ENCODE results near the gene DDX56.
"Not testable (repeated sequence)": the region's sequence is repeated elsewhere in the genome, so short reads cannot be mapped to it uniquely, and the experiment has no call there.

The DDX56 gene, protein sequence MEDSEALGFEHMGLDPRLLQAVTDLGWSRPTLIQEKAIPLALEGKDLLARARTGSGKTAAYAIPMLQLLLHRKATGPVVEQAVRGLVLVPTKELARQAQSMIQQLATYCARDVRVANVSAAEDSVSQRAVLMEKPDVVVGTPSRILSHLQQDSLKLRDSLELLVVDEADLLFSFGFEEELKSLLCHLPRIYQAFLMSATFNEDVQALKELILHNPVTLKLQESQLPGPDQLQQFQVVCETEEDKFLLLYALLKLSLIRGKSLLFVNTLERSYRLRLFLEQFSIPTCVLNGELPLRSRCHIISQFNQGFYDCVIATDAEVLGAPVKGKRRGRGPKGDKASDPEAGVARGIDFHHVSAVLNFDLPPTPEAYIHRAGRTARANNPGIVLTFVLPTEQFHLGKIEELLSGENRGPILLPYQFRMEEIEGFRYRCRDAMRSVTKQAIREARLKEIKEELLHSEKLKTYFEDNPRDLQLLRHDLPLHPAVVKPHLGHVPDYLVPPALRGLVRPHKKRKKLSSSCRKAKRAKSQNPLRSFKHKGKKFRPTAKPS

DNA sequence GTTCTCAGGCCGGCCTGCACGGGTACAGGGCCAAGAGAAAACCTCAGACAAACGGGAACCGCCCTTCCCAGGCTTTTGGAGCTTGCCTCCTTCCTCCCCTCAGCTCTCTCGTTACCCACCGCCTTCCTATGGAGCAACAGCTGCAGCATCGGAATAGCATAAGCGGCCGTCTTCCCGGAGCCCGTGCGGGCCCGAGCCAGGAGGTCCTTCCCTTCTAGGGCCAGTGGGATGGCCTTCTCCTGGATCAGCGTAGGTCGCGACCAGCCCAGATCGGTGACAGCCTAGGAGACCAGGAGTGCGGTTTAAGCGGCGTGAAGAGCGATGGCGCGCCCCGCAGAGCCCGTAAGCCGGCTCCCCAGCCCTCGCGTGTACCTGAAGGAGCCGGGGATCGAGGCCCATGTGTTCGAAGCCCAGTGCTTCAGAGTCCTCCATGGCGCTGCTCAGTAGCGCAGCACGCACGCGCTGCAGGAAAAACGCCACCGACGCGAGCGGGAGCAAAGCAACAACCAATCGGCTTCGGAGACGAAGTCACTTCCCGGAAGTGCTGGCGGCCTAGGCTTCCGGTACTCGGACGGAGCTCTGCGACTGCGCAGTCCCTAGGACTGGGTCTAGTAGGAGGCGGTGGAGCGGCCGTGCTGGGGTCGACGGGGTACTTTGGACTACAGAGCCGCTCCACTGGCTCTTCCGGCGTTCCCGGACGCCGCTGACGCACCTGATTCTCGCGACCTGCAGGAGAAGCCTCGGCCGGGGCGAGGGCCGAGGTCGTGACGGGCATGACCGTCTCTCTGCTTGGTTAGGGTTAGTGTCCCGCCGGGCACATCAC is at the start of gene DDX56:
DDX56 (minus strand) TSS at position 445 of the 823 bp plus-strand sequence; CDS start at position 432, 13 bp downstream.
- peak; percentile 82 to 85 for DNase-seq

DNA sequence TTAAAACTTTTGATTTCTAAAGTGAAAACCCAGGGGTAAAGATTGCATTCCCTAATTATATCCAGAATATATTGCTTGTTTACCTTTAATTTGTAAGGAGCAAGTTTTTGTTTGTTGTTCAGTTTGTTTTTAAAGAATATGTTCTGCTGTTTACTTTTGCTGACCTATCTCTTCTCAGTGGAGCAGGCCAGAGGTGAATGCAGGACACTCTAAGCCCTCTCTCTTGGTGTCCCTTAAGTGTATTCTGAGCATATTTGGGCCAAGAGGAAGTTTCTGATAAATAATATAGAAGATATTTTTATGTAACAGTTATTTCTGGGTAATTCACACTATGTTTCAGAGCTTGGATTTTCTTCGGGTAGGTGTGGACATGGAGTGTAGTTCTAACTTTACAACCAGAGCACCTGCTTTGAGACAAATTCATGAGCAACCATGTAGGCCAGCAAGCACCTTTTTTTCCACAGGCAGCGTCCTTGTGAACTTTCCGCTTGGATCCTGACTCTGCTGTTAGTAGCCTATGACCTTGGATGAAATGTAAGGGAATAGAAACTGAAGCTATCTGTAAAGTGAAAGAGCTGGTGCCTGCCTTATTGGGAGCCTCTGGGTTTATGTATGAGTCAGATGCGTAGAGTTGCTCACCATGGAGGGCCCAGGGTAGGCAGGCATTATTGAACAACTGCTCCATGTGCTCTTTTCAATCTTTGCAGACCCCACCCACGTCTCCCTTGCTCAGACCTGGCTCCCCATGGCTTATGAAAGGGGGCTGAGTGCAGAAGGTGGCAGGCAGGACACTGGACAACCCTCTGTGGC is 48.8 kb upstream of the DDX56 start:
- DNase-seq, result no peak

DNA sequence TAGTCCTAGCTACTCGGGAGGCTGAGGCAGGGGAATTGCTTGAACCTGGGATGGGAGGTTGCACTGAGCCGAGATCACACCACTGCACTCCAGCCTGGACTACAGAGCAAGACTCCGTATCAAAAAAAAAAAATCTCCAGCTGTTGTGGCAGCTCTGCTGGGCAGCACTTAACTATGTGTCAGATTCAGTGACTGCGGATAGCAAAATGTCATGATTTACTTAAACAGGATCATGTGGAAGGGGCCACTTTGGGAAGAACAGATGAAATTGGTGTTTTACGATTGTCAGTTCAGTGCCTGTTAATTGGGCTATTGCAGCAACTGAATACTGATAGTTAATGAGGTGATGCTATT is 48.0 kb upstream of the DDX56 start:
- no peak for DNase-seq

DNA sequence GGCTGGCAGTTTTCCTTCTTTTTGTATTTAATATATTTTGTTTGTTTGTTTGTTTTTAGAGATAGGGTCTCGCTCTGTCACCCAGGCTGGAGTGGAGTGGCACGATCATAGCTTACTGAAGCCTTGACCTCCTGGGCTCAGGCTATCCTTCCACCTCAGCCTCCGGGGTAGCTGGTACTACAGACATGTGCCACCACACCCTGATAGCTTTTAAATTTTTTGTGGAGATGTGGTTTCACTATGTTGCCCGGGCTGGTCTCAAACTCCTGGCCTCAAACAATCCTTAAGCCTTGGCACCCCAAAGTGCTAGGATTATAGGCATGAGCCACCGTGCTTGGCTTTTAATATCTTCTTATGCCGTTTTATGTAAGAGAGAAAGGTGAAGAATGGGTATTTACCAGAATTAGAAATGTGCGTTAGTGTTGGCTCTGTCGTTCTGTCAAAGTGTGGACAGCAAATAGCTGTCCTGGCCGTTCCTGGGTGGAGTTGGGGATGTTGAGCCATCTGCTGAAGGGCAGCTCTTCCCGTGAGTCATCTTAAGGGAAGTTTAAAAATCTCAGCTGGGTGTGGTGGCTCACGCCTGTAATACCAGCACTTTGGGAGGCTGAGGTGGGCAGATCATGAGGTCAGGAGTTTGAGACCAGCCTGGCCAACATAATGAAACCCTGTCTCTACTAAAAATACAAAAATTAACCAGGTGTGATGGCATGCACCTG is 47.5 kb upstream of the DDX56 start:
- DNase-seq, result no peak

DNA sequence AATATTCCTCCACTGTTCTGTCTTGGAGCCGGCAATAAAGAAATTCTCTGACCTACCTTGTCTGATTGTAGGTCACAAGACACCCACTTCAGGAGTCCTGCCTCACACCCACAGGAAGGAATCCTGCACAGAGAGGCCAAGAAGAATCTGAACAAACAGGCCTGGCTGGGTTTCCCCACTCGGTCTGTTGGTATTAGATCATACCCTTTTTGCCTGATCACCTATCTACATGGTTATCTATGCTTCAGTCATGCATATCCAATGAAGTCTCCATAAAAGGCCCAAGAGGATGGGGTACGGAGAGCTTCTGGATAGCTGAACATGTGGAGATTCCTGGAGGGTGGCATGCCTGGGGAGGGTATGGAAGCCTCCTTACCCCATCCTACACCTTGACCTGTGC is 45.0 kb upstream of the DDX56 start:
- no peak for DNase-seq

DNA sequence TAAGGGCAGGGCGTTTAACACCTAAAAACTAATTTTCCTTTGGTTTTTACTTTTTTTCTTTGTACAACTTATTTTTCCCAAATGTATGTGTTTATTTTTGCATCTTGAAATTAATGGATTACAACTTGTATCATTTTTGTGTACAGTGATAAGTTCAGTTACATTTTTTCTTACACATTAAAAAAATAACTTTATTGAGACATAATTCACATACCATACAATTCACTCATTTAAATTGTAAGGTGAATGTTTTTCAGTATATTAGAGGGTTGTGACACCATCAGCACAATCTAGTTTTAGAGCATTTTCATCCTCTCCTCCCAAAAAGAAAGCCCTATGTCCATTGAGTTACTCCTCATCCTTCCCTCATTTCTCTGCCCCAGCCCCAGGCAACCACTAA is 44.3 kb upstream of the DDX56 start:
- DNase-seq, result no peak

DNA sequence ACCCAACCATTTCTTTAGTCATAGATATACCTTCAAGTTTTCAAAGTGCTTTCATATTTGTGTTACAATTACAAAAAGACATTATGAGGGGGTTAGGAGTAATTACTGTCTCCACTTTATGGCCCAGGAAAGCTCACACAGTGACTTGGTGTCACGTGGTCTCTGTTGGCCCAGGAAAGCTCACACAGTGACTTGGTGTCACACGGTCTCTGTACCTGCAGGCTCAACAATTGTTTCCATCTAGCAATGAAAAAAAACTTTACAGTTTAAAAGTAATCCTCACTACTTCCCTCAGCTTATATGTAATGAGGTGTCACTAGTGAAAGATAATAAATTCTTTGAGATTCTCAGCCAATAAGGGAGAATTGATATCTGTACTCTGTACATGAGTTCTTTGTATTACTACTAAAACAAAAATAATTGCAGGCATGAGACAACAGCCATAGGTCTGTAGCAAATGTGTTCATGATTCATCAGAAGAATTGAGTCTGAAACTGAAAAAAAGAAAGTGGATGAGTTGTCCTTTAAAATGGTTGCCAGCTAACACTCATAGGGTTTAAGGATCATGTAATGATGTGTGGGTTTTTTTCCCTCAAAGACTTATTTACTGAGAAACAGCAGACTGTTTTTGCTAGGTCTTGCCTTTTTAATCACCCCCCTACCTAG is 43.6 kb upstream of the DDX56 start:
- no peak for DNase-seq

DNA sequence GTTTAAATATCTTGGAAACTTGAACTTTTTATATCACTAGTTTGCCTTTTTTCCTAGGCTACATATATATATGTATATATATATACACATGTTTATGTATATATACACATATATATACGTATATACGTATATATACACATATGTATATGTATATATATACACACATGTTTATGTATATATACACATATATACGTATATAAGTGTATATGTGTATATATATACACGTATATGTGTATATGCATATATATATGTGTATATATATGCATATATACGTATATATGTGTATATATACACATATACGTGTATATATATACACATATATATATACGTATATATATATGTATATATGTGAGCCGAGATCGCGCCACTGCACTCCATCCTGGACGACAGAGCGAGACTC is 42.8 kb upstream of the DDX56 start:
- DNase-seq, result no peak

DNA sequence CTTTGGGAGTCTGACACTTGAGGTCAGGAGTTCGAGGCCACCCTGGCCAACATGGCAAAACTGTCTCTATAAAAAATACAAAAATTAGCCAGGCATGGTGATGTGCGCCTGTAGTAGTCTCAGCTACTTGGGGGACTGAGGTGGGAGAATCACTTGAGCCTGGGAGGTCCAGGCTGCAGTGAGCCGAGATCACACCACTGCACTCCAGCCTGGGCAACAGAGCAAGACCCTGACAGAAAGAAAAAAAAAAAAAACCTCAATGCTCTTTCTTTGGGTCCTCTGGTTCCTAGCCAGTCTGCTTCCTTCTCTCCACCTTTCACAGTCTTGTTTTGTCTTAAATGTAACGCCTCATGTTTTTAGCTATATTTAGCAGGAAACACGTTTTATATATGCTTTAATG is 42.1 kb upstream of the DDX56 start:
- no peak for DNase-seq

DNA sequence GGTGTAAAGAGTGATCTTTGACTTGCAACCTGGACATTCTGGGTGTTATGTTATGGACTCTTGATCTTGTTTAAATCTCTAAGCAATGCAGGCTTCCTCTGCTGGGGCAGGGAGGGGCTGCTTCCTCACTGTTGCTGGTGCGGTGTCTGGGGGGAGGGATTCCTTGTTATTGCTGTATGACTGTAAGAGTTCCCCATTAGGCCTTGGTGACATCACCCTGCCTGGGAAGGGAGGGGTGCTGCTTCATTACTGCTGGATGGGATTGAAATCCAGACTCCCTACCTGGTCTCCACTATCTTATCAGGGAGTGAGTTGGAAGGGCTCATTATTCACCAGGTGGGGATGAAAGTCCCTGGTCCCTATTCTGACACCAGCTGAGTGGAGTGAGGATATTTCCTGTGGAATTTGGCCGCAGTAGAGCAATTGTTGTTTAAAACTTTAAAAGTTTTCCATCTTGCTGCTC is 41.5 kb upstream of the DDX56 start:
- no peak for DNase-seq

DNA sequence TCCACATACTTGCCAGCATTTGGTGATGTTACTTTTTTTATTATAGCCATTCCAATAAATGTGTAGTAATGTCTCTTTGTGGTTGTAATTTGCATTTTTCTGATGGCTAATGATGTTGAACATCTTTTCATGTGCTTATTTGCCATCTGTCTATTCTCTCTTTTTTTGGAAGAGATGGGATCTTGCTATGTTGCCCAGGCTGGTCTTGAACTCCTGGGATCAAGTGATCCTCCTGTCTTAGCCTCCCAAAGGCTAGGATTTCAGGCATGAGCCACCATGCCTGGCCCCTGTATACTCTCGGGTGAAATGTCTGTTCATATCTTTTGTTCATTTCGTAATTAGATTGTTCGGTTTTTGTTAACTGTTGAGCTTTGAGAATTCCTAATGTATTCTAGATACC is 36.1 kb upstream of the DDX56 start:
- DNase-seq, result no peak

DNA sequence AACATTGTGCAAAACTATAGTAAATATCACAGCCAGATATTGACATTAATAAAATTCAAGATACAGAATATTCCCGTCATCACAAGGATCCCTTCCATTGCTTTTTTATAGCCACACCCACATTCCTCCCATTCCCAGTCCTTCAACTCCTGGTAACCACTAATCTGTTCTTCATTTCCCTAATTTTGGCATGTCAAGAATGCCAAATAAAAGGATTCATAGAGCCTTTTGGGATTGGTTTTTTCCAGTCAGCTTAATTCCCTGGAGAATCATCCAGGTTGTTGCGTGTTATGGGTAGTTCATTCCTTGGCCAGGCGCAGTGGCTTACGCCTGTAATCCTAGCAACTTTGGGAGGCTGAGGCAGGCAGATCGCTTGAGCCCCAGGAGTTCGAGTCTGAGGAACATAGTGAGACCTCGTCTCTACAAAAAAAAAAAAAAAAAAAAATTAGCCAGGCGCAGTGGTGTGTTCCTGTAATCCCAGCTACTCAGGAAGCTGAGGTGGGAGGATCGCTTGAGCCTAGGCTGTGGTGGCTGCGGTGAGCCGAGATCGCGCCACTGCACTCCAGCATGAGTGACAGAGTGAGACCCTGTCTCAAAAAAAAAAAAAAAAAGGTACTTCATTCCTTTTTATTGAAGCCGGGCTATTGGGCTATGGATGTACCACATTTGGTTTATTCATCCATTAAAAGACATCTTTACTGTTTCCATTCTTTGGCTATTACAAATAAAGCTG is 35.4 kb upstream of the DDX56 start:
- no peak for DNase-seq

DNA sequence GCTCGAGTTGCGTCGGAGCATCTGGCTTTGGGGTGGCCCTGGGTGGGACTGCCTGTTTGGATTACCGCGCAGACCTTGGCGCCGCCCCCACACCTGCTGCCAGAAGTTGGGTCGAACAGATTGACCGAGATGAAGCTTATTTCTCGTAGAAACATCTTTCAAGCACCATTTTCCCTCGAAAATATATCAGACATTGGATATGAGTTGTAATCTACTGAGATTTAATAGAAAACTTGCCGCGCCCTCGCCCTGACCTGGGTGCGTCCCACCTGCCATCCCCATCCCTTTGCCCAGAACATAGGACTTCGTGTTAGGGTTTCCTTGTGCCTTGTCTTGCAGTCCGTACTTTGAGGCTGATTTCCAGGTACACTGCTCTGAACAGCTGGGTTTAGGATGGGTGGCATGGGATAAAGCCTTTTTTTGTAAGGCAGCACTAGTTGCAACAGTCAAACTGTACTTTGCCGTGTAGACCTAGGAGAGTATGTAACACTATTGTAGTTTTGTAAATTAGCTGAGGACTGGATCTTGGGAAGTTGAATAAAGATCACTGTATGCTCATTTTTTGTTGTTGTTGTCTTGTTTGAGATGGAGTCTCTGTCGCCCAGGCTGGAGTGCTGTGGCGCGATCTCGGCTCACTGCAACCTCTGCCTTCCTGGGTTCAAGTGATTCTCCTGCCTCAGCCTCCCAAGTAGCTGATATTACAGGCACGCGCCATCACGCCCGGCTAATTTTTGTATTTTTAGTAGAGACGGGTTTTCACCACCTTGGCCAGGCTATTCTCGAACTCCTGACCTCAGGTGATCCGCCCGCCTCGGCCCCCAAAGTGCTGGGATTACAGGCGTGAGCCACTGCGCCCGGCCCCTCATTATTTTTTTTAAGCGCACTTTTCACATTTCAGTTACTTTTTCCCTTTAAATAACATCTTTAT is 33.7 kb upstream of the DDX56 start:
- no peak for DNase-seq

DNA sequence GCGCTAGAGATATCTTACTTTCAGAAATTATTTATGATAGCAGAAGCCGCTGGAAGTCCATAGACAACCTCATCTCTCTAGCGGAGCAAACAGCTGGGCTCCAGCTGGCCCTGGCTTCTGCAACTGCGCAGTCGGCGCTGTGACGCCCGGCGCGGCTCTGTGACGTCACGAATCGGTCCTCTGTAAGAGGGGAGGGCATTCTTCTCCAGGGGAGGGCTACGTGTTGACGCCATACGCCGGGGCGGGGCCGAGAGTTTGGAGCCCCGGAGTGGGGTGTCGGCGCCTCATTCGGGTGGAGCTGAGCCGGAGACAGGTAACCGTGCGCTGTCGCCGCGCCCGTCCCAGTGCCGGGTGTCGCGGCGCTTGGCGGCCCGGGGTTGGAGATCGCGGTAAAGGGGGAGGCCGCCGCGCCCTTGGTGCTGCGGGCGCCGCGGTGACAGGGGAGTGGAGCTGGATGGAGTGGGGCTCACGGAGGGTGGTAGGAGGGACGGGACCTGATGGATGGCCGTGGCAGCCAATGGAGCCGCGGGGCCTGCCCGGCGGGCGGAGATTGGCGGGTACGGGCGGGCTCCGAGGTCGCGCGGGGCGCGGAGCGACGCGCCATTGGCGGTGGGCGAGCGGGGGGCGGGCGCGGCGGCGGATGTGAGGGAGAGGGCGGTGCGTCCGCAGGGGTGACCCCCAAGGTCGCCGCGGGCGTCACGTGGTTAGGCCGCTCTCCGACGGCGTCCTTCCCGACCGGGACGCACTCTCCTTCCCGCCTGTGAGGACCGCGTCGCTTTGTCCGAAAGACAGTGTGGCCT is 32.8 kb upstream of the DDX56 start, which contains the start of gene OGDH:
OGDH (plus strand) TSS at position 287 of the 800 bp plus-strand sequence. CDS start 17,717 bp downstream, outside the sequence.
- peak; percentile 94 to 97 for DNase-seq

DNA sequence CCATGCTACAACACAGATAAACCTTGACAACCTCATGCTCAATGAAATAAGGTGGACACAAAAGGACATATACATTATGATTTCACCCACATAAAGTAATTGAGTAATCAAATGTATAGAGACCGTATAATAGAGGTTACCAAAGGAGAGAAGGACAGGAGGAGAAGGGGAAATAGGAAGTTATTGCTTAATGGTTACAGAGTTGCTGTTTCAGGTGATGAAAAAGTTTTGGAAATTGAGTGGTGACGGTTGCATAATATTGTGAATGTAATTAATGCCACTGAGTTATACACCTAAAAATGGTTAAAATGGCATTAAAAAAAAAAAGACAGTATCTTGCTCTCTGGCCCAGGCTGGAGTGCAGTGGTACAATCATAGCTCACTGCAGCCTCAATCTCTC is 31.2 kb upstream of the DDX56 start:
- no peak for DNase-seq

DNA sequence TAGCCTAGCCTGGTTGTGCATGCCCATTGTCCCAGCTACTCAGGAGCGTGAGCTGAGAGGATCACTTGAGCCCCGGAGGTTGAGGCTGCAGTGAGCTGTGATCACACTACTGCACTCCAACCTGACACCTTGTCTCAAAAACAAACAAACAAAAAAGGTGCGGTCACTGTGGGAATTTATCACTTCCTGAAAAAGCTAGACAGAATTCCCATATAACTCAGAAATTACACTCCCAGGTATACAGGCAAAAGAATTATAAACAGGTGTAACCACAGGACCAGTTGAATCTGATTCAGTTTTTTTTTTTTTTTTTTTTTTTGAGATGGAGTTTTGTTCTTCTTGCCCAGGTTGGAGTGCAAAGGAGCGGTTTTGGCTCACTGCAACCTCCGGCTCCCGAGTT is 29.5 kb upstream of the DDX56 start:
- no peak for DNase-seq

DNA sequence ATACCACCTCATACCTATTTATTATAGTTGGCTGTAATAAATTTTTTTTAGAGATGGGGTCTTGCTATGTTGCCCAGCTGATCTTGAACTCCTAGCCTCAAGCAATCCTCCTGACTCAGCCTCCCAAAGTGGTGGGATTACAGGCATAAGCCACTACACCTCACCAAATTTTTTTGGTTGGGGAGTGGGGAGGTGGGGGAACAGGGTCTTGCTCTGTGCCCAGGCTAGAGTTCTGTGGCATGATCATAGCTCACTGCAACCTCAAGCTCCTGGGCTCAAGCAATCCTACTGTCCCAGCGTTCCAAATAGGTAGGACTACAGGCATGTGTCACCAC is 28.8 kb upstream of the DDX56 start:
- no peak for DNase-seq

DNA sequence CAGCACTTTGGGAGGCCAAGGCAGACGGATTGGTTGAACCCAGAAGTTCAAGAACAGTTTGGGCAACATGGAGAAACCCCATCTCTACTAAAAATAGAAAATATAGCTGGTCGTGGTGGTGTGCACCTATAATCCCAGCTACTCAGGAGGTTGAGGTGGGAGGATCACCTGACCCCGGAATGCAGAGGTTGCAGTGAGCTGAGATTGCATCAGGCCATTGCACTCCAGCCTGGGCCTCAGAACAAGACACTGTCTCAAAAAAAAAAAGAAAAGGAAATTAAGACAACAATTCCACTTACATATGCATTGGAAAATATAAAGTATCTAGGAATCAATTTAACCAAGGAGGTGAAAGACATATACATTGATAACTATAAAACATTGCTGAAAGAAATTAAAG is 25.5 kb upstream of the DDX56 start:
- no peak for DNase-seq

DNA sequence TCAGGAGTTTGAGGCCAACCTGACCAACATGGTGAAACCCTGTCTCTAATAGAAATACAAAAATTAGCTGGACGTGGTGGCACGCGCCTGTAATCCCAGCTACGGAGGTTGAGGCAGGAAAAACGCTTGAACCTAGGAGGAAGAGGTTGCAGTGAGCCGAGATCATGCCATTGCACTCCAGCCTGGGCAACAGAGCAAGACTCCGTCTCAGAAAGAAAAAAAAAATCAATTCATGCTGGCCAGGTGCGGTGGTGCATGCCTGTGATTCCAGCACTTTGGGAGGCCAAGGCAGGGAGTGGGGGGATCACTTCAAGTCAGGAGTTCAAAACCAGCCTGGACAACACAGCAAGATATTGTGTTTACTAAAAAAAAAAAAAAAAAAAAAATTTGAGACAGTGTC is 23.5 kb upstream of the DDX56 start:
- not testable (repeated sequence) for DNase-seq
